ENCODE measurements around the gene MARCO. TPM values are rescaled to one million over a fixed set of nuclear protein-coding genes. Genes with fewer than 3 reads are reported as not detected.
A peak's percentile ranks its signal among the peaks of the same experiment; 100 is the strongest.

MARCO gene
- total and polyA plus RNA-seq, 4 donors: 20.3 to 833 (median 163) TPM

GRCh38 chr2:118911936-118912335, 30.1 kb upstream of the MARCO start:
- Histone ChIP-seq H3K4me1 (ENCODE audit: control insufficient read depth in 5 of 5, insufficient read depth in 5 of 5, low read length in 5 of 5) (no peaks in the 10 kb centered on the region), H3K36me3 (ENCODE audit: control insufficient read depth in 4 of 4, insufficient read depth in 4 of 4, low read length in 4 of 4) (no peaks in the 10 kb centered on the region), H3K9me3 (ENCODE audit: control insufficient read depth in 4 of 4, insufficient read depth in 3 of 4, low read length in 3 of 4) (peaks cover 0 to 2% (median 0%) of the 10 kb centered on the region in 4 donors), H3K27me3 (ENCODE audit: control insufficient read depth in 3 of 3, insufficient read depth in 3 of 3, low read length in 2 of 3) (no peaks in the 10 kb centered on the region), H3K9ac (ENCODE audit: insufficient read depth in 1 of 2, low read length in 2 of 2) (no peak overlapping the region), H3K4me3 (no peak overlapping the region), H3K27ac (ENCODE audit: low read depth in 1 of 2, low read length in 1 of 2) (no peak overlapping the region)
- TF ChIP-seq CTCF (IDR thresholded peaks at IDR 0.05; ENCODE audit: control extremely low read depth, extremely low read depth): no peak
- DNase-seq (no peak), ATAC-seq (ENCODE audit: insufficient read depth, low FRiP score) (no peak)
- WGBS, 2 donors: 87 to 89% methylated on average over 8 of the region's 8 CpGs

GRCh38 chr2:118913131-118913802, 28.7 kb upstream of the MARCO start:
- no peak overlapping the region for H3K9ac ChIP-seq (ENCODE audit: insufficient read depth in 1 of 2, low read length in 2 of 2)
- no peak overlapping the region for H3K27ac ChIP-seq (ENCODE audit: low read depth in 1 of 2, low read length in 1 of 2)
- no peak overlapping the region for H3K4me3 ChIP-seq
- H3K9me3 ChIP-seq (ENCODE audit: control insufficient read depth in 4 of 4, insufficient read depth in 3 of 4, low read length in 3 of 4): peaks cover 0 to 2% (median 0%) of the 10 kb centered on the region in 4 donors
- TF ChIP-seq CTCF (IDR thresholded peaks at IDR 0.05; ENCODE audit: control extremely low read depth, extremely low read depth): no peak
- no peak for DNase-seq
- H3K27me3 ChIP-seq (ENCODE audit: control insufficient read depth in 3 of 3, insufficient read depth in 3 of 3, low read length in 2 of 3): no peaks in the 10 kb centered on the region
- H3K36me3 ChIP-seq (ENCODE audit: control insufficient read depth in 4 of 4, insufficient read depth in 4 of 4, low read length in 4 of 4): no peaks in the 10 kb centered on the region
- no peak for ATAC-seq (ENCODE audit: insufficient read depth, low FRiP score)
- WGBS, 2 donors: 50 to 65% methylated on average over 3 of the region's 3 CpGs
- no peaks in the 10 kb centered on the region for H3K4me1 ChIP-seq (ENCODE audit: control insufficient read depth in 5 of 5, insufficient read depth in 5 of 5, low read length in 5 of 5)

GRCh38 chr2:118913803-118914645, 28.0 kb upstream of the MARCO start:
- H3K27ac ChIP-seq (ENCODE audit: low read depth in 1 of 2, low read length in 1 of 2): no peak overlapping the region
- no peaks in the 10 kb centered on the region for H3K9me3 ChIP-seq (ENCODE audit: control insufficient read depth in 4 of 4, insufficient read depth in 3 of 4, low read length in 3 of 4)
- no peak for DNase-seq
- WGBS, 2 donors: 79 to 85% methylated on average over 3 of the region's 3 CpGs
- H3K36me3 ChIP-seq (ENCODE audit: control insufficient read depth in 4 of 4, insufficient read depth in 4 of 4, low read length in 4 of 4): no peaks in the 10 kb centered on the region
- H3K27me3 ChIP-seq (ENCODE audit: control insufficient read depth in 3 of 3, insufficient read depth in 3 of 3, low read length in 2 of 3): no peaks in the 10 kb centered on the region
- peak; percentile 30 for ATAC-seq (ENCODE audit: insufficient read depth, low FRiP score)
- no peak overlapping the region for H3K9ac ChIP-seq (ENCODE audit: insufficient read depth in 1 of 2, low read length in 2 of 2)
- no peaks in the 10 kb centered on the region for H3K4me1 ChIP-seq (ENCODE audit: control insufficient read depth in 5 of 5, insufficient read depth in 5 of 5, low read length in 5 of 5)
- no peak overlapping the region for H3K4me3 ChIP-seq
- no peak for TF ChIP-seq CTCF (IDR thresholded peaks at IDR 0.05; ENCODE audit: control extremely low read depth, extremely low read depth)

Measured in lung (tissue), 12 donors.